Measurements from ENCODE around the gene FHL5.
A peak's percentile ranks its signal among the peaks of the same experiment; 100 is the strongest.
"Not testable (repeated sequence)": the region's sequence is repeated elsewhere in the genome, so short reads cannot be mapped to it uniquely, and the experiment has no call there.

The FHL5 gene

DNA sequence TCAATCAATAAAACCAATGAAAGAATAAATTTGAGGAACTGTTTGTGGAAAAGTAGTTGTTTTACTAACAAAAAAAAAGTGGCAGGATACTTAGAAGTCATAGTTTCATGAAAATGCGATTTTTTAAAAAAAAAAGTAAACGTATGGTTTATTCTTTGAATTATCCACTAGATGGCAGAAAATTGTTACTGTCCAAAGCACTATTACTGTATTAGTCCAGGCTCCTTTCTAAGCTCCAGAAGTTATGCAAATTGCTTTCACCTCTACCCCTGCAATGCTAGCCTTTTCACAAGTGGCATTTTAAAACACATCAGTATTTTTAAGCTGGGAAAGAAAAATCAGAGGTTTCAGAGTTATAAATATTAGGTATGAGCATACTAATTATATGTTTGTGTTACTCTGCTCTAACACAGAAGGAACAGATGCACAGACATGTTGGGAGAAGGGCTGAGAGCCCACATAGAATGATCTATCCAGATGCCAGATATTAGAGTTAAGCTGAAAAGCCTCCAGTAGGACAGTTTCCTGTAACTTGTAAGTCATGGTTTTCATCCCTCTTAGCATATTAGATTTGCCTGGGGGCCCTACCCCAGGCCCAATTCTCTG is 63.9 kb downstream of the FHL5 start:
- TF ChIP-seq, protein P1, sequence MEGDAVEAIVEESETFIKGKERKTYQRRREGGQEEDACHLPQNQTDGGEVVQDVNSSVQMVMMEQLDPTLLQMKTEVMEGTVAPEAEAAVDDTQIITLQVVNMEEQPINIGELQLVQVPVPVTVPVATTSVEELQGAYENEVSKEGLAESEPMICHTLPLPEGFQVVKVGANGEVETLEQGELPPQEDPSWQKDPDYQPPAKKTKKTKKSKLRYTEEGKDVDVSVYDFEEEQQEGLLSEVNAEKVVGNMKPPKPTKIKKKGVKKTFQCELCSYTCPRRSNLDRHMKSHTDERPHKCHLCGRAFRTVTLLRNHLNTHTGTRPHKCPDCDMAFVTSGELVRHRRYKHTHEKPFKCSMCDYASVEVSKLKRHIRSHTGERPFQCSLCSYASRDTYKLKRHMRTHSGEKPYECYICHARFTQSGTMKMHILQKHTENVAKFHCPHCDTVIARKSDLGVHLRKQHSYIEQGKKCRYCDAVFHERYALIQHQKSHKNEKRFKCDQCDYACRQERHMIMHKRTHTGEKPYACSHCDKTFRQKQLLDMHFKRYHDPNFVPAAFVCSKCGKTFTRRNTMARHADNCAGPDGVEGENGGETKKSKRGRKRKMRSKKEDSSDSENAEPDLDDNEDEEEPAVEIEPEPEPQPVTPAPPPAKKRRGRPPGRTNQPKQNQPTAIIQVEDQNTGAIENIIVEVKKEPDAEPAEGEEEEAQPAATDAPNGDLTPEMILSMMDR (IDR thresholded peaks at IDR 0.05; ENCODE audit: extremely low read depth, missing control alignments) = peak; percentile 21

DNA sequence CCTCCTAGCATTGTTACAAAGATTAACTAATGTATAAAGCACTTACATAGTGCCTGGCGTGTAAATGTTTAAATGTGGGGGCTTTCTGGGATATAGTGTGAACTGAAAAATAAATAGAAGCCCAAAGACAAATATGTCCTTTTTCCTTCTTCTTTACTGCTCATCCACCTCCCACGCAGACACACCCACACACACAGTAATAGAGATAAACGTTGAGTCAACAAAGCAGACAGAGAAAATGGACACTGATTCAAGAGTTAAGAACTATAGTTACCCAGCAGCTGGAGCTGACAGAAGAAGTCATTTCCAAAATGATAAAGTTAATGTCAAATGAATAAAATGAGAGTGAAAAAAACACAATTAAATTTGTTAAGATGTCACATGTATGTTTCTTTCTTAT is 68.3 kb downstream of the FHL5 start:
- TF ChIP-seq, protein P1 (IDR thresholded peaks at IDR 0.05; ENCODE audit: extremely low read depth, missing control alignments) = no peak
- DNase-seq (ENCODE audit: low spot score) = no peak

More for the DNA sequence above, 63.9 kb downstream of the FHL5 start:
- DNase-seq (ENCODE audit: low spot score) = peak; percentile 36

DNA sequence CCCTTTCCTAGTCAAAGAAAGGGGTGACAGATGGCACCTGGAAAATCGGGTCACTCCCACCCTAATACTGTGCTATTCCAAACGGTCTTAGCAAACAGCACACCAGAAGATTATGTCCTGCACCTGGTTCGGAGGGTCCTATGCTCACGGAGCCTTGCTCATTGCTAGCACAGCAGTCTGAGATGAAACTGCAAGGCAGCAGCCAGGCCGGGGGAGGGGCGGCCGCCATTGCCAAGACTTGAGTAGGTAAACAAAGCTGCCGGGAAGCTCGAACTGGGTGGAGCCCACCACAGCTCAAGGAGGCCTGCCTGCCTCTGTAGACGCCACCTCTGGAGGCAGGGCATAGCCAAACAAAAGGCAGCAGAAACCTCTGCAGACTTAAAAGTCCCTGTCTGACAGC is 75.1 kb downstream of the FHL5 start:
- DNase-seq (ENCODE audit: low spot score) = not testable (repeated sequence)

DNA sequence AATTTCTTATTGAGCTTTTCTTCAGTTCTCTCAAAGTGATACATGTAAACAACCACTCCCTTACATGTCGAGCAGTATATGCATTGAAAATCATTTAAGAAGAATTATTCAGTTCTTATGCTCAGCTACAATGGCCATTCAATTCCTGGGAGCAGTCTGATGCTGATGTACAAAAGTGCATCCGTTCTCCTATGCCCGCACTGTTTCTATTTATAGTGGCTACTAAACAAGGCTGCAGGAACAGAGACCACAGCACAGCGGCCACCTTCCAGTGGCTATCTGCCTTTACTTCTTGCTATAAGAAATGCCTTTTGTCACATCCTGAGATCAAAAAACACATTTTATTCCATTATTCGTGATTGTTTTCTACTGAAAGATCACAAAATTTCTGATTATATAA is 82.2 kb downstream of the FHL5 start:
- no peak for DNase-seq (ENCODE audit: low spot score)
- TF ChIP-seq, protein P1 (IDR thresholded peaks at IDR 0.05; ENCODE audit: extremely low read depth, missing control alignments) = no peak

DNA sequence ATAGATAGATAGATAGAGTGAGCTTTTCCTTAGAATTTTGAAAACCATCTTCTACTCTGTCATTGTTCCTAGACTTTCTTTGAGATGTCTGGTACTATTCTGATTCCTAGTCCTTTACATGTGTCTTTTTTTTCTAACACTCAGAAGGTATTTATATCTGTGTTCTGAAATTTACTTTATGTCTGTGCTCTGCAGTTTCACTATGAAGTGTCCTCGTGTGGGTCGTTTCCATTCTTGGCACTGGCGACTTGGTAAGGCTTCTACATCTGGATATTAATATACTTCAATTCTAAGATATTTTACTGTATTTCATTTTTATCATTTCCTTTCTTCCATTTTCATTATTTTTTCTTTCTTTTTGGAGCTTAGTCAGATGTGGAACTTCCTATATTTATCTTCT is 87.0 kb downstream of the FHL5 start:
- TF ChIP-seq, protein P1 (IDR thresholded peaks at IDR 0.05; ENCODE audit: extremely low read depth, missing control alignments) = no peak
- DNase-seq (ENCODE audit: low spot score) = peak; percentile 6

DNA sequence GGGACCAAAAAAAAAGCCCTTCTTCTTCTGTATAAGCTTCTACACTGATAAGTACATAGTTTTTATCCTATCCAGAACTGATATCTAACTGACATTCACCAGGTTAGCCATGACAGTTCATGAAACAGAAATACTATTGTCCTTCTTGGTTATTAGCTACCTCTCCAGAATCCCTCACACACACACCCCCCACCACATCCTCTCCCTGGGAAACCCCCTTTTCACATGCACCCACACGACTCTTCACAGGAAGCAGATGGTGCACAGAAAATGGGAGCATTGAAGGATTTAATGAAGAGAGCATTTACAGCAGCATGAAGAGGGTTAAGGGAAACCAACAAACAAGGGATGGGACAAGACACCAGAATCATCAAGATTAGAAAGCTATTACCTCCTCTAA is 88.9 kb downstream of the FHL5 start:
- TF ChIP-seq, protein P1 (IDR thresholded peaks at IDR 0.05; ENCODE audit: extremely low read depth, missing control alignments) = no peak
- peak; percentile 10 for DNase-seq (ENCODE audit: low spot score)

DNA sequence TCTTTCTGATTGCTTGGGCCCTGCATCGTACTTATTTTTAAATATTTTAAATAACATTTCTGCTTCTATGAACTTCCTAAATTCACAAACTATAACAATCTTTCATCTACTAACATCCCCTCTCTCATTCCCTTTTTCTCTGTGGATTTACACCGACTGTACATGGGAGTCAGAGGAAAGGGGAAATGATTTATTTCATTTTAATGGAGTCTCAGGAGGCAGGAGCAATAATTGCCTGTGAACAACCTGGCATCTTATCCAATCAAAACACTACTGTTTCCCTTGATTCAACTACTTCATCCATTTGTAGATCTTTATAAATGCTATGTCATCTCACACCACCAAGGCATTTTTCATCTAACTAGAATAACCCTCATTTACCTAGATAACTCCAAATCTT is 89.6 kb downstream of the FHL5 start:
- TF ChIP-seq, protein P1 (IDR thresholded peaks at IDR 0.05; ENCODE audit: extremely low read depth, missing control alignments) = no peak
- no peak for DNase-seq (ENCODE audit: low spot score)

DNA sequence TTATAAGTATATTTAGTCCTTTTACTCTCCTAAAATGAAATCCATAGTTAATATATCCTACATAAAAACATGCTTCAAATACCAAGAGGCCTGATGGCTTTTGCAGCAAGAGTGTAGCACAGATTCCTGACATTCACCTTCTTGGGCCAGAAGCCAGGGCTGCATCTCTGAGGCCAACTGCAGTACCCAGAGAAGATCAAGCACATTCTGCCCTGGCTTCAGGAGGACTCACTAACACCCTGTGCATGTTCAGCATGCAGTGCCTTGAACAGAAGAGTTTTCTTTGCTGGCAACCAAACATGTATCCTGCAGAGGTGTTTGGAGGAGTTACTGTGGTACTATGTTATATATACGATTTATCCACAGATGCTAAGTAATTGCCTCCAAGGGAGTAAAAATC is 90.3 kb downstream of the FHL5 start:
- TF ChIP-seq, protein P1 (IDR thresholded peaks at IDR 0.05; ENCODE audit: extremely low read depth, missing control alignments) = no peak
- DNase-seq (ENCODE audit: low spot score) = no peak
